HG03064 (cell line): Measurements from ENCODE around the gene TBXA2R.

Experiments used
- ATAC-seq: cut with Tn5 transposase; IDR thresholded peaks from one replicate; pipeline ENCODE4 v1.9.1; 2021; ENCODE audit warnings: low read depth; ENCODE audit not compliant: unreplicated experiment

Gene TBXA2R

DNA sequence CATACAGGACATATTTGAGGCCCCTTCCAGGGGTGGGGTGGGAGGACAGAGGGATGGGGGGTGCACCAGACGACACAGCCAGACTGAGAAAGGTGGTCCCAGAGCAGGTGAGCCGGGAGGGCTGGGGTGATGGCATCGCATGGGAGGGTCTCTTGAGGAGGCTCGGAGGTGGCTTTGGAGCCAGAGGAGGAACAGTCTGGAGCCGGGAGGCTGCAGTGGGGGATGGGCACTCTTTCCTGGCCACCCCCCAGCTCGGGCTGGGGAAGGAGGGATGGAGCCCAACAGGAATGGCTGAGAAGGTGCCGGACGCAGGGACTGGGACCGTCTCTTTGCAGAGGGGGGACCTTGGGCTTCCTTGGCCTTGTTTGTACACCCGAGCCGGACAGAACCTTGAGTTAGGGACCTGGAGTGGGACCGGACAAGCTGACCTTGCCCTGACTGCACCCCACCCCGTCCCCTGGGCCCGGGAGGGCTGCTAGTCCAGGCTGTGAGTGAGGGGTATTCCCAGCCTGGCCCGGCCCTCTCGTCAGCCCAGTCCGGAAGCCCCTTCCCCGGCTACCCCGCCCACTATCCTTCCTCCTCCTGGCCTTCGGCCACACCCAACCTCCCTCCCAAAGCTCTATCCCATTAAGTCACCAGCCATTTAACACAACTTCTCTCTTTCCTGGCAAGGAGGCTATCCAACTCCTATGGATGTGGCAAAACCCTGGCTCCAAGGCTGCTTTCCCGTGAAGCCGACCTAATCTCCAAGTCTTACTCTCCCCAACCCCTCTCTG, 816 bp upstream of the TBXA2R start:
- ATAC-seq = no peak

DNA sequence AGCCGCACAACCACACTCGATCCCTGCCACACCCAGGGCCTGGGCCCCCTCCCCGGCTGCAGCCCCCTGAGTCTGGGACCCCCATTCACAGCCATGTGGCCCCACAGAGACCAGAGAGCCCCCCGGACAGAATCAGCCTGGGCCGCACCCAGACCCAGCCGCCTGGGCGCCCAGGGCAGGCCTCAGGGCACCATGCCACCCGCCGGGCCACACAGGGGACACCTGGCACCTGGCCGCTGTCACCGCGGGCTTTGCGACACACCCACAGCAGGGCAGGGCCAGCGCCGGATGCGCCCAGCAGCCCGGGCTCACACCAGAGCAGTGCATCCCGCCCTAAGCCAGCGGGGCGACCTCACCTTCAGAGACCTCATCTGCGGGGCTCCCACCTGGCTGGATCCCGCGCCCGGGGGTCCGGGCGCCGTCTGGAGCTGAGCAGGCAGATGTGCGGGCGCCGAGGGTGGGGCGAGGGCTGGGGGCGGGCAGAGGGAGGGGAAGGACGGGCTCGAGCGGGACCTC, 443 bp downstream of the TBXA2R start:
- no peak for ATAC-seq

- no peak for ATAC-seq
Observed at GRCh38 chr19:3605770-3606169, 905 bp downstream of the TBXA2R start.

DNA sequence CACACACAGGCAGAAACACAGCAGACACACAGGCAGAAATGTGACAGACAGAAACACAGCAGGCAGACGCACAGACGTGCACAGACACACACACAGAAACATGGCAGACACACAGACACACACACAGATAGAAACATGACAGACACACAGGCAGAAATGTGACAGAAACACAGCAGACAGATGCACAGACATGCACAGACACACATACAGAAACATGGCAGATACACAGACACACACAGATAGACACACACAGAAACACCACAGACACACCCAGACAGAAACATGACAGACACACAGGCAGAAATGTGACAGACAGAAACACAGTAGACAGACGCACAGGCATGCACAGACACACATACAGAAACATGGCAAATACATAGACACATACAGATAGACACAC, 1.3 kb downstream of the TBXA2R start:
- ATAC-seq = no peak

DNA sequence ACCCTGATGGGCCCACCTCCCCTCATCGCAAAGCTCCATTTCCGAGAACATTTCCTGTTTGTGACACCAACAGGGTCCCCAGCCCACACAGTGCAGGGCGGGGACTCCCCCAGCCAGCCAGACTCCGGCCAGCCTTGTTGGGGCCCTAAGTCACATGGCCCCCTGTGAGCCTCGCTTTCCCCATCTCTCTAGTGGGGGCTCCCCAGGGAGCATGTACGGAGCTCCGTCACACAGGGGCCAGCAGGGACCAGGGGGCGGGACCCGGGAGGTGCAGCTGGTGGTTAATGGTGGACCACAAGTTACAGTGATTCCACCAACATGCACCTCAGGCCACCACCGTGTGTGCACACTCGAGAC, 1.7 kb downstream of the TBXA2R start:
- no peak for ATAC-seq

DNA sequence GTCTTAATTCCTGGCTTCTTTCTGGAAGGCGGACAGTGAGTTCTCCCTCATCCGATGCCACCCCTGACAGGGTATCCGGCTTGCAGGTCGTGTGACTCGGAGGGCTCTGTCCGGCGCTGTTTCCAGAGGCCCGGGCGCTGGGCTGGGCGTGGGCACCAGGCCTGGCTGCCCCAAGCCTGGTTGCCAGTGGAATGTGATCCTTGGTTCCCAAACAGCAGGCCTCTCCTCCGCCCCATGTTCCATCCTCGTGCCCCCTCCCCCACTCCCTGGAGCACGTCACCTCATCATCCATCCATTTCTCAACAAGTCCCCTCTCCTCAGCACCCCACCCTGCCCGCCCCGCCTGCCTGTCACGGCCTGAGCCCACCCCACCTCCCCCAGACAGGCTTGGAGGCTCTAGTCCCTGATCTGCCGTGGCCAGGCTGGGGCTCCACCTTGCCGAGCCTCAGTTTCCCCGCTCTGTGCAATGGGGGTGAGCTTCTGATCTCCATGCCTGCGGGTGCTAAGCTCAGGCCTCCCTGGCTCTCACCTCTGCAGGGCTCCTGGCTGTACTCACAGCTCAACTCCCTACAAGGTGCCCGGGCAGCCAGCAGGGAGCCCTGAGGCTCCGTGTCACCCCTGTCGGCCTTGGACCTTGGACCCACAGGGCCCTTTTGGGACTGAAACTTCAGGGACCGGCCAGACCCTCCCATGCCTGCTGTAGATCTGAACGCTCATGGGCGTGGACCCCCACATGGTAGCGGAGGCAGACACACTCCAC, 2.3 kb downstream of the TBXA2R start:
- ATAC-seq = no peak

DNA sequence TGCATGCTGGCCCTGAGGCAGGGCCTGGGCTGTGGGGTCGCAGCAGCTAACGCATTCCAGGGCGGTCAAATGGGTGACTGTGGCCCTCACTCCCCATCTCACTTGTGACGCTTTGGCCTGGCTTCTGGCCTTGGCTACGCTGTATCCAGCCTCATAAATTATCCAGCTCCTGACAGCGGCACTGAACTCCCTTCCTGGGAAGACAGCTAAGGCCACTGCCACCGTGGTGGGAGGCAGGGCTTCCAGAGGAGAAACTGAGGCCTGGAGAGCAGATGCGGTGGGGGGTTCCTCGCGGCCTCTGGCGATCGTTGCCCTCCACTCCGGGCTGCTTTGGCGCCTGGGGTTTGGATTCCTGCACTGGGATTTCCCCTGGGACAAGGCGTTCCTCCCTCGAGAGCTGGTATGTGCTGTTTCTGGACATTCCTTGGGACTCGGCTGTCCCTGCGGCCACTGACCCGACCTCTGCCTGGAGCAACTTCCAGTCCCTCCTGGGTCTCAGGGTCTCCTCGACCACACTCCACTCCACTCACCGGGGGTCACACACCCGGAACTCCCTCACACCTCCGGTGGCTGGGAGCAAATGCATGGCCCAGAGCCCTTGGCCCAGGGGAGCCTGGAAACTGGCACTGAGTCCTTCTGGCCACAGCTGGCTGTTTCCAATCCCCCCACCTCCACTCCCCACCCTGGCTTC, 3.4 kb downstream of the TBXA2R start:
- ATAC-seq = no peak

GRCh38 chr19:3601021-3601420, 5.7 kb downstream of the TBXA2R start:
- no peak for ATAC-seq

DNA sequence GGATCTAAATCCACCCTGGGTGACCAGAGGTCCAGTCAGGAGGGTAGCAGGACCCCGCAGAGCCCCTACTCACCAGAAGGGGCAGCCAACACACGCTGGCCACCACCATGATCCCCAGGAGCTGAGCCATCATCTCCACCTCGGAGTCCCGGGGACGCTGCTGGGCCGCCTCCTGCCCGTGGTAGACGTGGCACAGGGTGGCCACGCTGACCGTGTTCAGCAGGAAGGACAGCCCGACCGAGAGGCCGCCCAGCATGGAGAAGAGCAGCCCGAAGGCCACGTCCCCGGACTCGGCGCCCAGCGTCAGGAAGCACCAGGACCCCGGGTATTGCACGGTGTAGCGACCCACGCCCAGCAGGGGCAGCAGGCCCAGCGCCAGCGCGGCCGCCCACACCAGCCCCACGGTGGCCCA, 6.9 kb downstream of the TBXA2R start:
- ATAC-seq = no peak

DNA sequence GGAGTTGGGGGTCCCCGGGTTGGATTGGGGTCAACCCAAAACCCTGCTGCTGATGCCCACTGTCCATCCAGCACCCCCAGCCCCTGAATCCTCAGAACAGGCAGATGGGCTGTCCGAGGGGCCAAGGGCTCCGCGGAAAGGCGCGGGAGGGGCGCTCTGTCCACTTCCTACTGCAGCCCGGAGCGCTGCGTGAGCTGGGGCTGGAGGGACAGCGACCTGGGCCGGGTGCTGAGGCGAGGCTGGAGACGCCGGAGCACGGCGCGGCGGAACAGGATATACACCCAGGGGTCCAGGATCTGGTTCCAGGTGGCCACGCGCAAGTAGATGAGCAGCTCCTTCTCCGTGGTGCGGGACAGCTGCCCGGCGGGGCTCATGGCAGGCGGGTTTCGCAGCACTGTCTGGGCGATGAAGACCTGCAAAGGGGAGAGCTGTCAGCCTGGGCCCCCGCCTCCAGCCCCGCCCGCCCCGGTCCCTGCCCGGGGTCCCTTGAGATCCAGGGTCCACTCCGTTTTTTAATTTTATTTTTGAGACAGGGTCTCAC, 11.1 kb downstream of the TBXA2R start:
- no peak for ATAC-seq

DNA sequence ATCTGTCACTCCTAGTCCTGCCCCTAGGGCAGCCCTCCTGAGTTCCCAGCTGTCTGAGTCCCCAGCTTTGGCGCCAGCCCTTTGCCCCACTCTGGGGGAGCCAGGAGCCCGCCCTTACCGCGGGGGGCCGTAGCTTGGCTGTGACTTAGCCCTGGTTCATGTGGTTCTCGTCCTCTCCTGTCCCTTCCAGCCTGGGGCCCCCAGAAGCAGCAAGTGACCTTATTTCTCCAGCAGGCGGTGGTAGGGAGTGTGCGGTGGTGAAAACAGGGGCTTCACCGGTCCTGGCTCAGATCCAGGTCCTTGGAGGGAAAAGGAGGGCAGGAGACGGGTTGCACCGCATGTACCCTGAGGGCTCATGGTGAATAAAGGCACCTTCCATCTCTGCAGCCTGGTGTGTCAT, 13.5 kb downstream of the TBXA2R start:
- no peak for ATAC-seq

DNA sequence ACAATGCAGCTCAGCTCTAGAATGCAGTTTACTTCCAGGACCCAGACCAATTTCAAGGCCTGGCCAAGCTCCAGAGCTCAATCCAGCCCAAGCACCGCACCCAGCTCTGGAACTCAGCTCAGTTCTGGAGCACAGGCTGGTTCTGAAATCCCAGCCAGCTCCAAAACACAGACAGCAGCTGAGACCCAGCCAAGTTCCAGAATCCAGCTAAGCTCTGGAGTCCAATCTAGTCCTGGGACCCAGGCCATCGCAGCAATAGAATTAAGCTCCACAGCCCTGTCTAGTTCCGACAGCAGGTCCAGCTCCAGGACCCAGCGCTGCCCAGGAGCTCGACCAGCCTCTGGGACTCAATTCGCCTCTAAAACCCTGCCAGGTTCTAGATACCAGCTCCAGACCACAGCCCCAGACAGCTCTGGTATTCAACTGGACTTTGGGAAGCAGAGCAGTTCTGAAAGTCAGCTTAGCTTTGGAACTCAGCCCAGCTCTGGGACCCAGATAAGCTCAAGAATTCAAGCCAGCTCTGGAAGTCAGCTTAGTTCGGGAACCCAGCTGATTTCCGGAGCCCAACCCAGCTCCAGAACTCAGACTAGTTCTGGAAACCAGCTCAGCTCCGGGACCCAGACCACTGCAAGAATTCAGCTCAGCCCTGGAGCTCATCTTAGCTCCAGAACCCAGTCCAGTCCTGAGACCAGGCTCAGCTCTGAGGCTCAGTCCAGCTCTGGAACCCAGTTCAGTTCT, 14.6 kb downstream of the TBXA2R start:
- no peak for ATAC-seq

- no peak for ATAC-seq
Observed at GRCh38 chr19:3590991-3591659, 15.6 kb downstream of the TBXA2R start.

DNA sequence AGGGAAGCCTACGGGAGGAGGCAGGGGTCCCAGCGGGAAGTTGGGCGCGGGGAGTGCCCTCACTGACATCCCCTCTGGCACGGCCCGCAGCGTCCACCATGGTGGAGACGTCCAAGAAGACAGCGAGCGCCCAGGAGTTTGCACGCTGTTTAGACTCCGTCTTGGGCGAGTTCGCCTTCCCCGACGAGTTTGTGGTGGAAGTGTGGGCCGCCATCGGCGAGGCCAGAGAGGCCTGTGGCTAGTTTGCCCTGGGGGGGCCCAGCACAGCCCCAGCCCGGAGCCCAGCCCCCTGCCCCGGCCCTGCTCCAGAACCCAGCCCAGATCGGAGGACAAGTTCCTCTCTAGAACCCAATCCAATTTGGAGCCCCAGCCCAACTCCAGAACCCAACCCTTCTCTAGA, 16.7 kb downstream of the TBXA2R start:
- ATAC-seq = no peak

DNA sequence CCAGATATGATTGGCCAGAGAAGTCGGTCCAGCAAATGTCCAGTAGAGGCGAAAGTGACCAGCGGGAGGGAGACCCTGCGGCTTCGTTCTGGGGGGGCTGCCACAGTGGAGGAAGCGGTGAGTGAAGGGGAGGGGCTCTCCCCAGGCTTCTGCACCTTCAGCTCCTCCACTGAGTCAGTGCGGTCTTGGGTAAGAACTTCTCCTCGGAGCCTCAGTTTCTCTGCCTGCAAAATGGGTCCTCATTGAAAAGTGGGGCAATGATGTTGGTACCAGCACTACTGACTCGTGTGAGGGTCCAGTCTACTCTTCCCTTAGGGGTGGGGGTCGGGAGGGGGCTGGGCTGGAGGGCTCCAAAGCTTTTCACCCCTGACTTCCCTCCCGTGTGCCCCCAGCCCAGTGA, 17.2 kb downstream of the TBXA2R start:
- no peak for ATAC-seq

GRCh38 chr19:3586707-3587346, 19.8 kb downstream of the TBXA2R start:
- no peak for ATAC-seq

GRCh38 chr19:3586127-3586626, 20.5 kb downstream of the TBXA2R start:
- no peak for ATAC-seq

GRCh38 chr19:3585301-3586126, 21.2 kb downstream of the TBXA2R start, which contains the start of gene GIPC3:
TSS of gene GIPC3 (plus strand) at chr19:3585478. CDS start at chr19:3585598, 120 bp downstream.
- ATAC-seq = no peak
